ENCODE results near the gene SLC37A1.

DNA sequence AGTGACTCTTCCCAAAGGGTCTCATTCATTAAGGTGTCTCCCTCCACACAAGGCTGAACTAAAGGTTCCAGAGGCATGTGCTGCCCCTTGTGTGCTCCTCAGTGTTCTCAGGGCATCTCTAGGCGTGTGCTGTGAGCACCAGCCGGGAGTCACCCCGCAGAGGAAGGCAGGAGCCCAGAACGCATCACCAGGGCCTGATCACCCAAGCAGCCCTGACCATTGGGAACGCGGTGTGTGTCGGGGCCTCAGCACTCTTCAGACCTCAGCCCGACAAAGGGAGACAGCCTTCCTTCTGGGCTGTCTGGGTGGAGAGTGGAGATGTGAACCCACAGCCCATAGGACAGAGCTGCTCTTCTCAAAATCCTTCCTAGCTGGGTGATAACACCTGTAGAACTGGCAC is 9.1 kb downstream of the SLC37A1 start:
- TF ChIP-seq, protein P1, sequence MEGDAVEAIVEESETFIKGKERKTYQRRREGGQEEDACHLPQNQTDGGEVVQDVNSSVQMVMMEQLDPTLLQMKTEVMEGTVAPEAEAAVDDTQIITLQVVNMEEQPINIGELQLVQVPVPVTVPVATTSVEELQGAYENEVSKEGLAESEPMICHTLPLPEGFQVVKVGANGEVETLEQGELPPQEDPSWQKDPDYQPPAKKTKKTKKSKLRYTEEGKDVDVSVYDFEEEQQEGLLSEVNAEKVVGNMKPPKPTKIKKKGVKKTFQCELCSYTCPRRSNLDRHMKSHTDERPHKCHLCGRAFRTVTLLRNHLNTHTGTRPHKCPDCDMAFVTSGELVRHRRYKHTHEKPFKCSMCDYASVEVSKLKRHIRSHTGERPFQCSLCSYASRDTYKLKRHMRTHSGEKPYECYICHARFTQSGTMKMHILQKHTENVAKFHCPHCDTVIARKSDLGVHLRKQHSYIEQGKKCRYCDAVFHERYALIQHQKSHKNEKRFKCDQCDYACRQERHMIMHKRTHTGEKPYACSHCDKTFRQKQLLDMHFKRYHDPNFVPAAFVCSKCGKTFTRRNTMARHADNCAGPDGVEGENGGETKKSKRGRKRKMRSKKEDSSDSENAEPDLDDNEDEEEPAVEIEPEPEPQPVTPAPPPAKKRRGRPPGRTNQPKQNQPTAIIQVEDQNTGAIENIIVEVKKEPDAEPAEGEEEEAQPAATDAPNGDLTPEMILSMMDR (IDR thresholded peaks at IDR 0.05; ENCODE audit: borderline replicate concordance, extremely low read depth, low read length, poor library complexity, severe bottlenecking): no peak
- TF ChIP-seq EZH2 (IDR thresholded peaks at IDR 0.05; ENCODE audit: borderline replicate concordance, low read depth, low read length, severe bottlenecking): no peak
